Hepatocyte (in vitro differentiated cells): Measurements from ENCODE around the gene FGF12. TPM values are rescaled to one million over a fixed set of nuclear protein-coding genes. Genes with fewer than 3 reads are reported as not detected.

Experiments used
- DNase-seq: peaks from one replicate; pipeline ENCODE4 v3.0.0-alpha.2; 2016; ENCODE audit warnings: low spot score
- H2AFZ ChIP-seq: fragments of 200-600 bp; sonication (generic); 2 replicates; pipeline ENCODE4 v1.6.0; 2016; ENCODE audit warnings: antibody characterized with exemption, mild to moderate bottlenecking
- H3K27ac ChIP-seq: fragments of 200-600 bp; sonication (generic); 2 replicates; pipeline ENCODE4 v1.5.1; 2016; ENCODE audit warnings: mild to moderate bottlenecking
- H3K27me3 ChIP-seq: fragments of 200-600 bp; sonication (generic); 2 replicates; pipeline ENCODE4 v1.6.1; 2016
- H3K36me3 ChIP-seq: fragments of 200-600 bp; sonication (generic); replicated peaks from 2 replicates; pipeline ENCODE4 v1.5.1; 2016; ENCODE audit warnings: low read depth; ENCODE audit not compliant: insufficient read depth
- H3K4me1 ChIP-seq: fragments of 200-600 bp; sonication (generic); 2 replicates; pipeline ENCODE4 v1.5.1; 2016; ENCODE audit warnings: mild to moderate bottlenecking, moderate library complexity; ENCODE audit not compliant: insufficient read depth
- H3K4me2 ChIP-seq: fragments of 200-600 bp; sonication (generic); 2 replicates; pipeline ENCODE4 v1.6.0; 2016
- H3K4me3 ChIP-seq: fragments of 200-600 bp; sonication (generic); 2 replicates; pipeline ENCODE4 v1.5.1; 2016; ENCODE audit warnings: mild to moderate bottlenecking
- H3K79me2 ChIP-seq: fragments of 200-600 bp; sonication (generic); 2 replicates; pipeline ENCODE4 v1.6.0; 2017; ENCODE audit warnings: mild to moderate bottlenecking
- H3K9me2 ChIP-seq: fragments of 200-600 bp; sonication (generic); replicated peaks from 2 replicates; pipeline ENCODE4 v1.6.0; 2017; ENCODE audit warnings: mild to moderate bottlenecking; ENCODE audit not compliant: insufficient read depth
- H3K9me3 ChIP-seq: fragments of 200-600 bp; sonication (generic); 2 replicates; pipeline ENCODE4 v1.5.1; 2016; ENCODE audit warnings: low read depth, mild to moderate bottlenecking
- H4K20me1 ChIP-seq: fragments of 200-600 bp; sonication (generic); 2 replicates; pipeline ENCODE4 v1.6.0; 2016; ENCODE audit warnings: mild to moderate bottlenecking; ENCODE audit not compliant: insufficient read depth, poor library complexity, severe bottlenecking
- CTCF ChIP-seq: fragments of 200-600 bp; sonication (generic); IDR thresholded peaks from 2 replicates; pipeline ENCODE4 v1.5.1; 2016; ENCODE audit warnings: antibody characterized with exemption, mild to moderate bottlenecking; ENCODE audit not compliant: poor library complexity
- EZH2 ChIP-seq: fragments of 200-600 bp; sonication (generic); IDR thresholded peaks from 2 replicates; pipeline ENCODE4 v1.6.1; 2016; ENCODE audit warnings: antibody characterized with exemption, mild to moderate bottlenecking, borderline replicate concordance
- EZH2phosphoT487 ChIP-seq: fragments of 200-600 bp; sonication (generic); IDR thresholded peaks from one replicate; pipeline ENCODE4 v1.6.1; 2018; ENCODE audit warnings: antibody characterized with exemption, mild to moderate bottlenecking, low read depth, moderate library complexity; ENCODE audit not compliant: unreplicated experiment, severe bottlenecking
- WGBS: methylation state at CpG from one replicate; pipeline ENCODE4 v1.1.6; 2016; ENCODE audit warnings: low lambda C conversion rate; ENCODE audit errors: missing lambda C conversion rate; 5-methylcytosine and 5-hydroxymethylcytosine counted together
- polyA plus RNA-seq: library from polyadenylated mRNA; unstranded; fragments of >200 nt; fragmentation: Nextera tagmentation; extraction: Ambion mirVana; gene quantifications from 2 replicates; pipeline ENCODE4 v1.2.1, GENCODE V29; 2016
- total RNA-seq: library from RNA; depleted of rRNA; stranded (reverse); fragments of >200 nt; gene quantifications from 2 replicates; pipeline ENCODE4 v1.2.3, GENCODE V29; 2014

FGF12 gene
- total and polyA plus RNA-seq, 2 experiments from 2014 or later: 2.1 TPM

GRCh38 chr3:192642651-192643050 is 84.7 kb downstream of the FGF12 start:
- no peaks in the 10 kb centered on the region for H3K4me1 ChIP-seq
- no peaks in the 10 kb centered on the region for H4K20me1 ChIP-seq
- no peak for DNase-seq
- WGBS: 87% methylated on average over 5 of the region's 5 CpGs
- H3K9me3 ChIP-seq: no peaks in the 10 kb centered on the region
- H3K27ac ChIP-seq: no peak overlapping the region
- no peak overlapping the region for H2AFZ ChIP-seq
- H3K79me2 ChIP-seq: no peaks in the 10 kb centered on the region
- no peaks in the 10 kb centered on the region for H3K27me3 ChIP-seq
- no peaks in the 10 kb centered on the region for H3K36me3 ChIP-seq
- no peaks in the 10 kb centered on the region for H3K9me2 ChIP-seq
- no peak overlapping the region for H3K4me3 ChIP-seq
- H3K4me2 ChIP-seq: no peak overlapping the region
- no peak for TF ChIP-seq CTCF
- TF ChIP-seq EZH2phosphoT487: no peak
- no peak for TF ChIP-seq EZH2

GRCh38 chr3:192641919-192642318 is 85.4 kb downstream of the FGF12 start:
- Histone ChIP-seq H3K27me3 (no peaks in the 10 kb centered on the region), H3K79me2 (no peaks in the 10 kb centered on the region)

DNA sequence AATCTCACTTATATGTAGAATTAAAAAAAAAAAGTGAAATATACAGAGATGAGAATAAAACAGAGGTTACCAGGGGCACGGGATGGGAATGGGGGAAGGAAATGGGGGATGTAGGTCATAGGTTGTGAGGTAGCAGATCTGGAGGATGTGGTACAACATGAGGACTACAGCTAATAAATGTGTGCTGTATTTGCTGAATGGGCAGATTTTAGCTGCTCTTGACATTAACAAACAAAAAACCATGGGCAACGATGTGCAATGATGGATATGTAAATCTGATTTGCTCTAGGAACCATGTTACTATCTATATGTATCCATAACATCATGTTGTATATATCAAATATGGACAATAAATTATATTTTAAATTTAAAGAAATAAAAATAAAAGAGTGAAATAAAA is 87.4 kb downstream of the FGF12 start:
- Histone ChIP-seq H3K36me3 (no peaks in the 10 kb centered on the region), H2AFZ (no peak overlapping the region), H3K4me3 (no peak overlapping the region), H3K27me3 (no peaks in the 10 kb centered on the region), H3K4me1 (no peaks in the 10 kb centered on the region), H3K9me3 (no peaks in the 10 kb centered on the region), H3K27ac (no peak overlapping the region), H3K4me2 (no peak overlapping the region), H3K9me2 (no peaks in the 10 kb centered on the region), H3K79me2 (no peaks in the 10 kb centered on the region), H4K20me1 (no peaks in the 10 kb centered on the region)
- WGBS: 91% methylated on average over 2 of the region's 2 CpGs
- TF ChIP-seq EZH2phosphoT487: no peak
- no peak for TF ChIP-seq CTCF
- no peak for TF ChIP-seq EZH2
- no peak for DNase-seq

More at GRCh38 chr3:192641919-192642318, 85.4 kb downstream of the FGF12 start:
- Histone ChIP-seq H3K4me1 (no peaks in the 10 kb centered on the region), H3K27ac (no peak overlapping the region), H3K36me3 (no peaks in the 10 kb centered on the region), H4K20me1 (no peaks in the 10 kb centered on the region), H2AFZ (no peak overlapping the region), H3K4me2 (no peak overlapping the region), H3K4me3 (no peak overlapping the region), H3K9me3 (no peaks in the 10 kb centered on the region), H3K9me2 (no peaks in the 10 kb centered on the region)
- WGBS: 64% methylated on average over 6 of the region's 6 CpGs
- TF ChIP-seq CTCF (no peak), EZH2phosphoT487 (no peak)
- no peak for DNase-seq

DNA sequence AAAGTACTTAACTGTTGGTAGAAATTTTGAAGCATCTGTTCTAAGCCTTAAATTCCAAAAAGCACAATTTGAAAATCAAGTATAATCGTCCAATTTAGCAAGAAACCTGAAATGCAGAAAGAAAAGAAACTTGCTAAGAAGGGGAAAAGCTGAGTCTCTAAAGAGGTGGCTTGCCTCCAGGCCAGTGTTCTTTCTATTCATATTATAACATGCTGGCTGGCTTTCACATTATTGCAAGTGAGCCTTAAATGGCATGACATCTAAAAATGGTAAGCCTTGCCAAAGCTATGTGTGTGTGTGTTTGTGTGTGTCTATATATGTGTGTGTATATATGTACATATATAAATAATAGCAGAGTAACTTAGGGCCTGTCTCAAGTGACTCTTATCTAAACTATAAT is 89.5 kb downstream of the FGF12 start:
- Histone ChIP-seq H3K9me2 (no peaks in the 10 kb centered on the region), H3K79me2 (no peaks in the 10 kb centered on the region), H4K20me1 (no peaks in the 10 kb centered on the region), H3K27me3 (no peaks in the 10 kb centered on the region), H3K27ac (no peak overlapping the region), H3K4me1 (no peaks in the 10 kb centered on the region), H3K9me3 (no peaks in the 10 kb centered on the region), H3K36me3 (no peaks in the 10 kb centered on the region), H3K4me2 (no peak overlapping the region), H2AFZ (no peak overlapping the region), H3K4me3 (no peak overlapping the region)
- WGBS: 71% methylated on average over 1 of the region's 1 CpG
- TF ChIP-seq CTCF (no peak), EZH2 (no peak), EZH2phosphoT487 (no peak)
- no peak for DNase-seq
